ENCODE measurements around the gene ADAM23.

ADAM23 gene

DNA sequence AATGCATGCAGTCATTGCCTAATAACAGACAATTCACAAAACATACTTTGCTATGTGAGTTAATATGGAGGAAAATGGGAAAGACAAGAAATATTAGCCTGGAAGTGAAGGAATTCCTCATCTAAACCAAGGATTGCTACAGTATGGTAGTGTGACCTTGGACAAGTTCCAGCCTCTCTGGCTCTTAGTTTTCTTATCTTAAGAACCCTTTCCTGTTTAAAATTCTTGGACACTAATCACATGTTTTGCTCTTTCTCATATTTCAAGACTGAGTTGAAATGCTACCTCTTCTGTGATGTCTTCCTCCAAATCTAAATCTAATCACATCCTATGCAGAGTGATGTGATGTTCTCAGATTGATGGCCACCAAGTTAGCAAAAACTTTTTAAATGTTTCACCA is 20.8 kb upstream of the ADAM23 start:
- H3K36me3 ChIP-seq (ENCODE audit: insufficient read depth, low read length) = no peaks in the 10 kb centered on the region
- no peak overlapping the region for H3K27ac ChIP-seq
- H3K9ac ChIP-seq (ENCODE audit: insufficient read length) = no peak overlapping the region
- H3K9me3 ChIP-seq (ENCODE audit: low read depth, low read length) = no peaks in the 10 kb centered on the region
- H3K4me3 ChIP-seq = no peak overlapping the region
- DNase-seq (ENCODE audit: low read depth, low spot score) = no peak
- no peak for TF ChIP-seq POLR2AphosphoS5 (IDR thresholded peaks at IDR 0.05; ENCODE audit: borderline replicate concordance, low read depth, low read length)
- no peak for TF ChIP-seq EZH2 (IDR thresholded peaks at IDR 0.05)
- no peak for TF ChIP-seq FOXP2 (optimal IDR thresholded peaks at IDR 0.05; ENCODE audit: control extremely low read depth, extremely low read length, insufficient read depth)

DNA sequence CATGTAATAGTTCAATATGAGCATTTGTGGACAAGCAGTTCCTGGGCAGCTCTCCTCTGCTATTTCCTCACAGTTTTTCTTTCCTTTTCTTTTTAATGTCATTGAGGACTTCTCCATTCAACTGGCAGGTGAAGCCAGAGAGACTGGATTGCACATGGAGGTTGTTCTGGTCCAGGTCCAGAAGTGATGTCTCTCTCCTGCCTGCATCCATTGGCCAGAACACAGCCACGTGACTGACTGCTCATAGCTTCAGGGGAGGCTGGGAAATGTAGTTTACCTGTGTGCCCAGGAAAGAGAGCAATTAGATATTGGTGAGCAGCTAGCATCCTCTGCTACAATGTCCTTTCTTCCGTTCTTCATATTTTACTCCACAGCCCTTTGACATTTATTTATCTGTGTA is 20.2 kb upstream of the ADAM23 start:
- TF ChIP-seq FOXP2 (optimal IDR thresholded peaks at IDR 0.05; ENCODE audit: control extremely low read depth, extremely low read length, insufficient read depth) = no peak
- no peak for TF ChIP-seq EZH2 (IDR thresholded peaks at IDR 0.05)
- TF ChIP-seq POLR2AphosphoS5 (IDR thresholded peaks at IDR 0.05; ENCODE audit: borderline replicate concordance, low read depth, low read length) = no peak

DNA sequence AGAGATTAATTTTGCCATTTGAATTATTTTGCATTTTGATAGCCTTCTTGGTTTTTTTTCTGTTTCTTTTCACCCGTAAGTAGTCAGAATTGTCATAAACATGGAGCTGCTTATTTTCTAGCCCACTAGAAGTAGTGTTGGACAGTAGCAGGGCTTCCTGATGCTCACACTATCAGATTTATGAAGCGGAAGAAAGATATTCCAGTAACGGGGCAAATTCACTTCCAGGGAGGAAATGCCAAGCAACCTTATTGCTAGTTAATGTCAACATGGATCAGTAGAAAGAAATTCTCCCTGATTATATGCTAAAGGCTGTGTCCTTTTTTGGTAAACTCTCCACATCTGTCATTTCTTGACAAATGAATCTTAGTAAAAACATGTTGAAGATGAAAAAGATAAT is 19.2 kb upstream of the ADAM23 start:
- Histone ChIP-seq H3K4me3 (peak overlapping the region; percentile 46), H3K36me3 (ENCODE audit: insufficient read depth, low read length) (no peaks in the 10 kb centered on the region), H3K9me3 (ENCODE audit: low read depth, low read length) (no peaks in the 10 kb centered on the region), H3K27ac (peak overlapping the region; percentile 74; the same call in 1 of the 2 replicates), H3K9ac (ENCODE audit: insufficient read length) (no peak overlapping the region)
- no peak for DNase-seq (ENCODE audit: low read depth, low spot score)
- TF ChIP-seq FOXP2 (optimal IDR thresholded peaks at IDR 0.05; ENCODE audit: control extremely low read depth, extremely low read length, insufficient read depth) = no peak
- no peak for TF ChIP-seq POLR2AphosphoS5 (IDR thresholded peaks at IDR 0.05; ENCODE audit: borderline replicate concordance, low read depth, low read length)
- TF ChIP-seq EZH2 (IDR thresholded peaks at IDR 0.05) = no peak

More for the DNA sequence above, 20.2 kb upstream of the ADAM23 start:
- no peaks in the 10 kb centered on the region for H3K9me3 ChIP-seq (ENCODE audit: low read depth, low read length)
- no peak overlapping the region for H3K4me3 ChIP-seq
- DNase-seq (ENCODE audit: low read depth, low spot score) = no peak
- H3K27ac ChIP-seq = no peak overlapping the region
- H3K36me3 ChIP-seq (ENCODE audit: insufficient read depth, low read length) = no peaks in the 10 kb centered on the region
- no peak overlapping the region for H3K9ac ChIP-seq (ENCODE audit: insufficient read length)

DNA sequence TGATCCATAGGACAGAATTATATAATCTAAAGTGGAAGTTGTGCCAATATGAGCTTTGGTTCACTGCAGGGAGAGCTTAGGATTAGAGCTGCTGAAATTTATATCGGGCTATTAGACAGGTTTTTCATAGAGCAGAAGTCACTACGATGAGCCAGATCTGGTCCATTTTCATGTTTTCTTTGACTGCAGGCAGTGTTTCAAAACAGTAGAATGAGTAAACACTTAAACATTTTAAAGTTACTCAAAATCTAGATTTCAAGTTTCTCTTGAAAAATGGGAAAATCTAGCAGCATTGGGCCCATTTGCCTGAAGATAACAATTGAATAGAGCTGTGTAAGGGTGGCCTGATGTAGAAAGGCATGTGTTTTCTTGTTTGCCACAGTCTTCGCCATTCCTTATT is 14.5 kb upstream of the ADAM23 start:
- Histone ChIP-seq H3K9me3 (ENCODE audit: low read depth, low read length) (no peaks in the 10 kb centered on the region), H3K27ac (no peak overlapping the region), H3K4me3 (no peak overlapping the region), H3K36me3 (ENCODE audit: insufficient read depth, low read length) (no peaks in the 10 kb centered on the region), H3K9ac (ENCODE audit: insufficient read length) (no peak overlapping the region)
- TF ChIP-seq EZH2 (IDR thresholded peaks at IDR 0.05) = no peak
- no peak for TF ChIP-seq FOXP2 (optimal IDR thresholded peaks at IDR 0.05; ENCODE audit: control extremely low read depth, extremely low read length, insufficient read depth)
- TF ChIP-seq POLR2AphosphoS5 (IDR thresholded peaks at IDR 0.05; ENCODE audit: borderline replicate concordance, low read depth, low read length) = no peak
- no peak for DNase-seq (ENCODE audit: low read depth, low spot score)

DNA sequence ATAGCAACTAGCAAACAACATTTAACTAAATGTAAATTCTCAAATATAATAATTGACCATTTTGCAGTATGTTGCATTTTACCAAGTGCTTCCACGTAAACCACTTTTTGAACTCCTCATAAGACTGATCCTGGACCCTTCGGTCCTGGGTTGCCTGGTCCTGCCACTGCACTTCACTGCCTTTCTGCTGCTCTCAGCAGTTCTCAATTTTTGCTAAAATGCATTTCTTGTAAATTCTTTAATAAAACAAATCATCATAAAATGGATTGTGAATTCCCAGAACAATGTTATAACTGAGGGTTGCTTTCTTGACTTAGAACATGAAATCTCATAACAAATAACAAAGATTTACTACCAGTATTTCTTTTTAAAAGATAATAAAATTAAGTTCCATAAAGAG is 12.9 kb upstream of the ADAM23 start:
- no peak for TF ChIP-seq EZH2 (IDR thresholded peaks at IDR 0.05)
- TF ChIP-seq POLR2AphosphoS5 (IDR thresholded peaks at IDR 0.05; ENCODE audit: borderline replicate concordance, low read depth, low read length) = no peak
- TF ChIP-seq FOXP2 (optimal IDR thresholded peaks at IDR 0.05; ENCODE audit: control extremely low read depth, extremely low read length, insufficient read depth) = no peak

DNA sequence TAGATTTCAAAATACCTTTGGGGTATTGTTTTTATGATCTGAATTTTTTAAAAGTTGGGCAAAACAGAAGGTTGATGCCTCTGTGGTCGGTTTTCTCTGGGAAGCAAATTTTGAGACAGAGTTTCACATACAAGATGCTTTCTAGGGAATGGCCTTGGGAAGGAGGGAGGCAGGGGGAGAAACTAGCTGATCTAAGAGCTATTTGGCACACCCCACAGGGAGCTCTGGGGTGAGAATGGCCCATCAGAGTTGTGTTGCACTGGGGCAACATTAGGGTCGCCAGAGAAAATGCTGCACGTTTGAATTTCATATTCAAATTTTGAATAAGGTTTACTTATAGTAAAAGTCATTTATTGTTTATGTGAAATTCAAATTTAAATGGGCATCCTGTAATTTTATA is 11.9 kb upstream of the ADAM23 start:
- Histone ChIP-seq H3K27ac (no peak overlapping the region), H3K36me3 (ENCODE audit: insufficient read depth, low read length) (no peaks in the 10 kb centered on the region), H3K4me3 (no peak overlapping the region), H3K9me3 (ENCODE audit: low read depth, low read length) (no peaks in the 10 kb centered on the region), H3K9ac (ENCODE audit: insufficient read length) (no peak overlapping the region)
- DNase-seq (ENCODE audit: low read depth, low spot score) = no peak
- TF ChIP-seq POLR2AphosphoS5 (IDR thresholded peaks at IDR 0.05; ENCODE audit: borderline replicate concordance, low read depth, low read length) = no peak

More for the DNA sequence above, 12.9 kb upstream of the ADAM23 start:
- DNase-seq (ENCODE audit: low read depth, low spot score) = no peak
- H3K36me3 ChIP-seq (ENCODE audit: insufficient read depth, low read length) = no peaks in the 10 kb centered on the region
- no peak overlapping the region for H3K27ac ChIP-seq
- H3K9me3 ChIP-seq (ENCODE audit: low read depth, low read length) = no peaks in the 10 kb centered on the region
- H3K4me3 ChIP-seq = no peak overlapping the region
- no peak overlapping the region for H3K9ac ChIP-seq (ENCODE audit: insufficient read length)

DNA sequence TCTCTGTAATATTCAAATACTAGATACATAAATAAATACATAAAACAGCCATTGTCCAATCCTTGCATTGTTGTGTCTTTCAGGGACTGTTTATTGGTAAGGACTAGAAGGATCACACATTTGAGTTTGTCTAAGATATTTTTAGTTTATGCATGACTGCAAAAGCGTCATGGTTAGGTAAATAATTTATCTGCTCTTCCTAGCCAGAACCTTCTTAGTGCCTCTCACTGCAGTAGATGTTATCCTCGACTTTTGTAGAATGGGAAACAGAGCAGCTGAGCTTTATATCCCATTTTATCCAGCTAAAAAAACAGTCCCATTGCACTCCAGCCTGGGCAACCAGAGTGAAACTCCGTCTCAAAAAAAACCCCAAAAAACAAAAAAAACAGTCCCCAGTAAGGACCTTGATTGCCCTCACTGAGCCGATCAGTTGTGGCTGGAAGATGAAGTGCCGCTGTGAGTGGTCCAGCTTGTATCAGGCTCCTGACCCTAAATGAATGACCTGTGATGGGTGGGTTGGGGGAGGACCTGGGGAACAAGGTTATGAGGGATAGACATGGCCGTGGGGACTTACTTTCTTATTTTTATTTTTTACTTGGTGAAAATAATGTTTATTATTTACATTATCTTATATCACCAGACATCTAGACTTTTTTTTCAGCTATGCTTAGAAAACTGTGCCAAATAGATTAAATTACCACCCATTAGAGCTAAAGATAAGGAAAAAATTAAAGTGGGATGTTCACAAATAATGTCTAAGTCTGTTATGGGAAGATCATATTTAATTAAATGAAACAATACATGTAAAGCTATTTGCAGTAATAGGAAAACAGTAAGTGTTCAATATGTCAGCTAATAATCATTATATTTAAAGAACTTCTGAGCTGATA is 10.9 kb upstream of the ADAM23 start:
- Histone ChIP-seq H3K4me3 (no peak overlapping the region), H3K27ac (no peak overlapping the region), H3K9ac (ENCODE audit: insufficient read length) (no peak overlapping the region), H3K9me3 (ENCODE audit: low read depth, low read length) (no peaks in the 10 kb centered on the region), H3K36me3 (ENCODE audit: insufficient read depth, low read length) (no peaks in the 10 kb centered on the region)
- no peak for DNase-seq (ENCODE audit: low read depth, low spot score)
- no peak for TF ChIP-seq POLR2AphosphoS5 (IDR thresholded peaks at IDR 0.05; ENCODE audit: borderline replicate concordance, low read depth, low read length)

DNA sequence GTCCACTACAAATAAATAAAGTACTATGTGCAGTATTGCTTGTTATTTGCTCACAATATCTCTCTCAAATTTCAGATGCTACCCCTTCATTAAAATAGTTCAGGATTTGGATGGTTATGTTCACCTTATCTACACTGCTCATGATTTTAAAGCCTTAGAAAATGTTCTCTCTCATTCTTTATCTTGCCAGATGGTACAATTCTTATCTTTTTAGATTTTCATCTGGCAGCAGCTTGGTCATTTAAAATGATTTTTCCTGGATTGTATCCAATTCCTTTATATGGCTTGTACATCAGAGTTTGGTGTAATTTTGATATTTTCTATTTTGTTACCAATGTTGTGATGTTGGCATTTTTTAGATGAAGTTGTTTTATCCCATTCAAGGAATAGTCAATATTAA is 10.1 kb upstream of the ADAM23 start:
- H3K27ac ChIP-seq = no peak overlapping the region
- DNase-seq (ENCODE audit: low read depth, low spot score) = no peak
- no peak for TF ChIP-seq FOXP2 (optimal IDR thresholded peaks at IDR 0.05; ENCODE audit: control extremely low read depth, extremely low read length, insufficient read depth)
- no peak overlapping the region for H3K4me3 ChIP-seq
- H3K9me3 ChIP-seq (ENCODE audit: low read depth, low read length) = no peaks in the 10 kb centered on the region
- no peak overlapping the region for H3K9ac ChIP-seq (ENCODE audit: insufficient read length)
- no peaks in the 10 kb centered on the region for H3K36me3 ChIP-seq (ENCODE audit: insufficient read depth, low read length)

DNA sequence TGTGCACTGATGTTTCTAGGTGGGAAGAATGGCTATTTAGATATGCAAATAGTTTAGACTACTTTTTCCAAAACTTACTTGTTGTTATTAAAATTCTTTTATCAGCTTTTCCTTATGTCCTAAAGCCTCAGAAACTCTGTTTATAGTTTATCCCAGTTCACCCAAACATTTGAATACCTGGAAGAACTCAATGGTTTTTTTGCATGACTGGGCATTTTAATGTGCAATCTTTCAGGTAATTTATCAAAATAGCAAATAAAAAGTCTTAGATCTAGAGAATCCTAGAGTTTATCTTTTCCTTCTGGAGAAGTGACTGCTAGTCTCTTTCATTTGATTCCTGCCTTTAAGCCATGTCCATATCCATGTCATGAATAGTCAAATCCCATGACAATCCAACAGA is 9.6 kb upstream of the ADAM23 start:
- H3K9me3 ChIP-seq (ENCODE audit: low read depth, low read length) = no peaks in the 10 kb centered on the region
- H3K27ac ChIP-seq = no peak overlapping the region
- no peaks in the 10 kb centered on the region for H3K36me3 ChIP-seq (ENCODE audit: insufficient read depth, low read length)
- H3K4me3 ChIP-seq = no peak overlapping the region
- DNase-seq (ENCODE audit: low read depth, low spot score) = no peak
- no peak for TF ChIP-seq EZH2 (IDR thresholded peaks at IDR 0.05)
- TF ChIP-seq FOXP2 (optimal IDR thresholded peaks at IDR 0.05; ENCODE audit: control extremely low read depth, extremely low read length, insufficient read depth) = no peak
- TF ChIP-seq POLR2AphosphoS5 (IDR thresholded peaks at IDR 0.05; ENCODE audit: borderline replicate concordance, low read depth, low read length) = no peak
- H3K9ac ChIP-seq (ENCODE audit: insufficient read length) = no peak overlapping the region

Data from SK-N-MC (cell line).